Stimulated activated CD4-positive, alpha-beta T cell treated with anti-CD3 and anti-CD28 coated beads, Interleukin-15, amount 100 ng/mL, for 48 hours (primary cell): ENCODE measurements around the gene OR51M1.
"Not testable (repeated sequence)": the region's sequence is repeated elsewhere in the genome, so short reads cannot be mapped to it uniquely, and the experiment has no call there.

Experiments used
- DNase-seq, 2 donors: peaks; one replicate each; pipeline ENCODE4 v3.0.0-alpha.2; 2020; ENCODE audit warnings: low read depth in 2 of 2

Gene OR51M1, protein sequence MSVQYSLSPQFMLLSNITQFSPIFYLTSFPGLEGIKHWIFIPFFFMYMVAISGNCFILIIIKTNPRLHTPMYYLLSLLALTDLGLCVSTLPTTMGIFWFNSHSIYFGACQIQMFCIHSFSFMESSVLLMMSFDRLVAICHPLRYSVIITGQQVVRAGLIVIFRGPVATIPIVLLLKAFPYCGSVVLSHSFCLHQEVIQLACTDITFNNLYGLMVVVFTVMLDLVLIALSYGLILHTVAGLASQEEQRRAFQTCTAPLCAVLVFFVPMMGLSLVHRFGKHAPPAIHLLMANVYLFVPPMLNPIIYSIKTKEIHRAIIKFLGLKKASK

DNA sequence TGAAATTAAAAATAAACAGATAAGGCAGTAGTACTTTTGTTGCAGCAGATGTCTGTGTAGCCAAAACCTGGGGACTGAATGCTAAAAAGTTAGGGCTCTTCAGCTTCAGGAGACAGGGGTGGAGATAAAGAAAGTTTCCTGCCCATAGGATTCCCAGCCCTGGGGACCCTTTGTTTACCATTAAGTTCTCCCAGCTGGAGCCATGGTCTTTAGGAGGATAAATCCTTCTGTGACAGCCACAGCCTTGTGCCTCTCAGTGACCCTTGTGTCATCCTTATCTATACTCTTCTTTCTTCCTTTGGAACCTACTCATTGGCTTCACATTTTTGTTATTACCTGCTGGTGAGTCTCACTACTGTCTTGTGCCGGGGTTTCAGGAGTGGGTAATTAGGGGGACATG is at the start of gene OR51M1:
Gene OR51M1 (plus strand): TSS at position 237 of the 400 bp plus-strand sequence. CDS start 5,587 bp downstream, outside the sequence.
- no peak for DNase-seq

DNA sequence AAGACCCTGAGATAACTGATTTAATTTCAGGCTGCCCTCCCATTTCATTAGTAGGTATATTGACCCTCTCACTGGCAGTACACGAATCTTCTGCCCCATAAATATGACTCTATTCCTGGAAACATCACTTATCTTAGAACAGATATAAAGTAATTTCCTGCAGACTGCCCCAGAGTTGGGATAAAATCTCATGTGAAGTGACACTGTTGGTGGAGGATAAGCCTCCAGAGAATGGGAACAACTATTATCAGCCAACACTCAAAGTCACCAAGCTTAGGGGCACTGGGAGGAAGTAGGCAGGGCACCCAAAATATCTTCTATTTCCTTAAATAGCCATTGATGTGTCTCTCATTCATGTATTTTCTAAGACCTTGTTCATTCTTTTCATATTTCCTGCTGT is 48.4 kb upstream of the OR51M1 start:
- DNase-seq, result no peak

DNA sequence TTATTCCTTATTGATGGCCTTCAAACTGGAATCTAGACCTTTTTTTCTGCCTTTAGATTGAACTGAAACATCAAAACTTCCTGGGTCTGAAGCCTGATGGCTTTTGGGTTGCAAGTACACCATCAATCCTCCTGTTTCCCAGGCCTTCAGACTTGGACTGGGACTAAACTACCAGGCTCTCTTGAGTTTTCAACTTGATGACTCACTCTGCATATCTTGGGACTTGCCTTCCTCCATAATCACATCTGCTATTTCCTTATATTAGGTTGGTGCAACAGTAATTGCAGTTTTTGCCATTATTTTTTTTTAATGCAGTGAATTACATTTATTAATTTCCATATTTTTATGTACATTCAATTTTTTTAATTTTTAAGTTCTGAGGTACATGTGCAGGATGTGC is 47.3 kb upstream of the OR51M1 start:
- no peak for DNase-seq

DNA sequence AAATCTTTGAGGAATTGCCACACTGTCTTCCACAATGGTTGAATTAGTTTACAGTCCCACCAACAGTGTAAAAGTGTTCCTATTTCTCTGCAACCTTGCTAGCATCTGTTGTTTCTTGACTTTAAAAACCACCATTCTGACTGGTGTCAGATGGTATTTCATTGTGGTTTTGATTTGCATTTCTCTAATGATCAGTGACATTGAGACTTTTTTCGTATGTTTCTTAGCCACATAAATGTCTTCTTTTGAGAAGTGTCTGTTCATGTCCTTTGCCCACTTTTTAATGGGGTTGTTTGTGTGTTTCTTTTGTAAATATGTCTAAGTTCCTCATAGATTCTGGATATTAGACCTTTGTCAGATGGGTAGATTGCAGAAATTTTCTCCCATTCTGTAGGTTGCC is 46.4 kb upstream of the OR51M1 start:
- DNase-seq, result not testable (repeated sequence)

DNA sequence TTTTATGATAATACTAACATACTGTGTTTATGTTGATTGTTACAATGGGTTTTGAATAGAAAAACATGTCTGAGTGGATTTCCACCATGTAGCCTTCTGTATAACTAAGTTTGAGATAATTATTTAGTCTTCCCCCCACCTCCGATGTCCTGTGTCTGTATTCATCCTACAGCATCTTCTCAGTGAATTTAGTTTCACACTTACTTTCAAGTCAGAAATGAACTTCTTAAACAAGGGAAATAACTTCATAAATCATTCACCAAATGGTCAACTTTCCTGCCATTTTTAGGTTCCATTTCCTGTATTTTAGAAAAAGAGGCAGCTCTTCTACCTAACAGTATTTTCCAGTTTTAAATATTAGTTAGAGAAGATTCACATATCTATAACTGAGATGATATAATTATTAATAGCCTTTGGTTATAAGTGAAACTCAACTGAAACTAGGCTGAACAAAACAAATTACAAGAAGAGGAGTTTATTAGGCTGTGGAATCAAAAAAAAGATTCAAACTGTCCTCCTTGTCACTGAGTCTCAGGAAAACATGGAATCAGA is 43.8 kb upstream of the OR51M1 start:
- no peak for DNase-seq

DNA sequence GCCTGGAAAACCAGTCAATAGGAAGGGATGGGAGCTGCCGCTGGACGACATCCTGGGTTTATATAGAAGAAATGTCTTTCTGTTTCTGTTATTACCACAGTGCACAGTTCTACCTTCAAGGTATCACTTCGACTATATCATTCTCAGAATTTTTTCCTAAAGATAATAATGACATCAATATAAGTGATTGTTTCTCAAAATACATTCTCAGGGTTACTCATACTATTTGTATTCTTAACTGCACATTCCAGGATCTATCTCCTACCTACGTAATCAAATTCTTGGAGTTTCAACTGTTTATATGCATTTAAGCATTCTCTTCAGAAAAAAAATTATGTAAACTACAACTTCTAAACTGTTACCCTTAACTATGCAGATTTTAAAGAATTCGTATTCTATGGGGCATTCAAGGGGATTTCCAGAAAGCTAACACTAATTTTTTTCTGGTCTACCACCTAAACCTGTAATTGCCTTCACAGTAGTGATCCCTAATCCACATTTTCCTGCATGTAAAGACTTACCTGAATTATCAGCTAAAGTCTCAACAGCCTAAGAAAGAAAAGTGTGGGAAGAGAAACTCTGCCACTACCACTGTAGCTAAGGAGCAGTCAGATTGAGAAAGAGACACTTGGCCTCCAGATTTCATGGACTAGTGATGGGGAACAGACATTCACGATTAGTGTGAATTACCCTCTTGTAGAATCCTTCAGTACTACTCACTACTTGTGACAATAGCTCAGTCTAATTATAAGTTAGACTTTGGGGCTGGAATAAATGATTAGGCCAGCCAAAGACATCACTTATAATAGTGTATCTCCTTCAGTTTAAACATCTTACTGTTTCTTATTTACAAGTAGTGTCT is 39.9 kb upstream of the OR51M1 start, which contains the start of gene OR51B5:
Gene OR51B5 (minus strand): TSS at position 51 of the 862 bp plus-strand sequence. CDS start 0 bp downstream, at position 51.
- DNase-seq, result no peak

DNA sequence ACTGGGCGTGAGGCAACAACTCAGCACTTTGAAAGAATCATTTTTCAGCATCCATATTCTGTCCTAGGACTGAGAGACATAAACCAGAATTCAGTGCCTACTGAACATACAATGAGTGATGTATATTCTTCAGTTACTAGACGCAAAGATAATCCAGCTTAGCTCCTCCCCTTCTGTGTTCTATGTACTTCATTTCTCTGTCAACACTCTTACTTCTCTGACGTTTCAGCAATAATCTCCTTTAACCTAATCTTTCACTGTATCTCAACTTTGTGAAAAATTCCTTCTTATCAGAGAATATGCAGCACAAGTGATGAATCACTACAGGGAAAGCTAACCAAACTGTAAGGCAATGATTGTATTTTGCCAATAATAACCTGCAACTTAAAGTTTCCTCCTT is 37.8 kb upstream of the OR51M1 start:
- no peak for DNase-seq

DNA sequence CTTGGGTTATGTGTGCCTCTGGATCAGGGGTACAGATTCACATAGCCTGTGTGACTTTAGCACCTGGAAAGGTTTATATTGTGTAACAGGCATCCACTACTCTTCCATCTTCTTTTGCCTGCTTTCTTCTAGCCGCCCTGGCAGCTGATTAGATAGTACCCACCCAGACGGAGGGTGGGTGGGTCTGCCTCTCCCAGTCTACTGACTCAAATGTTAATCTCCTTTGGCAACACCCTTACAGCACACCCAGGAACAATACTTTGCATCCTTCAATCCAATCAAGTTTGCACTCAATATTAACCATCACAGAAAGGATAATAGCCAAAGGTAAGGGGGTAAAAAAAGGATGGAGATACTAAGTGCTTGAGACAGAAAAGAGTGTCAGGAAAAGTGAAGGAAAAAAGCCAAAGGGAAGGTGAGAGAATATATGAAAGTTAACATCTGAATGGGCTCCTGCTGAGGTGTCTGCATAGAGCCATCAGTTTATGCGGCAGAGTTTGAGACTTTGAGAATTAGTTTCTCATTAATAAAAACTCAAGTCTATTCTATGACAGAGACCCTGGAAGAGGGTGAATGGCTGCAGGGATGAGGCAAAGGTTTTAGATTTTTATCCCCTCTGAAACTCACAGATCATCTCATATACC is 34.9 kb upstream of the OR51M1 start:
- DNase-seq, result no peak

DNA sequence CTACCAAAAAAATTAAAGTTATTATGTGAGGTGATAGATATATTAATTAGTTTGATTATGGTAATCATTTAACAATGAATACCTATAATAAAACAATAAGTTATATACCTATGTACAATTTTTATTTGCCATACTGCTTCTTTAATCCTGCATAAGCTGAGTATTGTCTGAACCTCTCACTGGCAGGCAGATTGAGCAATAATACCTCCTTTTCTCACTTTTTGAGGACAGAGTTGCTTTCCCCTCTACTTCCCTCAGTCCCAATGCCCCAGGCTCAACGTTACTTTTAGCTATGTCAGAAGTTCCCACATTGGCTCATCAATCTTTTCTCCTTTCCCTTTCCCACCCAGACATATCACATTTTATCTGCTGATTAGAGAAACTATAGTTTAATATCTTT is 34.1 kb upstream of the OR51M1 start:
- no peak for DNase-seq

DNA sequence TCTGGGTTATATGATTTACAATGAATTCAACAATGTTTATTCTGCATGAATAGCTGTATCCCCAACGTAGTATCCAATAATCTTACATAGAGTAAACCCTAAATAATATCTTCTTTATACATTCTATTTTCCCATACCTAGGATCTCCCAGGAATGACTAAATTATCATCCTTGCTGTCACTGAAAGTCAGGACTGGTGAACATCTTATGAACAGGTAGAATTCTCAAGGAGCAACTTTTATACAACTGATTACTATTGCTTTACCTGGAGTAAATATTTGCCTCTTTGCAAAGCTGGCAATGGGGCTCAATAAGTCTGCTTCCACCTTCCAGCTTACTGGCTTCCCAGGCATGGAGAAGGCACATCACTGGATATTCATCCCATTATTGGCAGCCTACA is 32.4 kb upstream of the OR51M1 start, which contains the start of gene OR51B6:
Gene OR51B6 (plus strand): TSS at position 301 of the 400 bp plus-strand sequence. CDS start 0 bp downstream, at position 301.
- no peak for DNase-seq

DNA sequence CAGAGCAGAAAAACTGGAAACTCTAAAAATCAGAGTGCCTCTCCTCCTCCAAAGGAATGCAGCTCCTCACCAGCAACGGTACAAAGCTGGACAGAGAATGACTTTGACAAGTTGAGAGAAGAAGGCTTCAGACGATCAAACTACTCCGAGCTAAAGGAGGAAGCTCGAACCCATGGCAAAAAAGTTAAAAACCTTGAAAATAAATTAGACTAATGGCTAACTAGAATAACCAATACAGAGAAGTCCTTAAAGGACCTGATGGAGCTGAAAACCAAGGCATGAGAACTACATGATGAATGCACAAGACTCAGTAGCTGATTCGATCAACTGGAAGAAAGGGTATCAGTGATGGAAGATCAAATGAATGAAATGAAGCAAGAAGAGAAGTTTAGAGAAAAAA is 27.6 kb upstream of the OR51M1 start:
- not testable (repeated sequence) for DNase-seq

DNA sequence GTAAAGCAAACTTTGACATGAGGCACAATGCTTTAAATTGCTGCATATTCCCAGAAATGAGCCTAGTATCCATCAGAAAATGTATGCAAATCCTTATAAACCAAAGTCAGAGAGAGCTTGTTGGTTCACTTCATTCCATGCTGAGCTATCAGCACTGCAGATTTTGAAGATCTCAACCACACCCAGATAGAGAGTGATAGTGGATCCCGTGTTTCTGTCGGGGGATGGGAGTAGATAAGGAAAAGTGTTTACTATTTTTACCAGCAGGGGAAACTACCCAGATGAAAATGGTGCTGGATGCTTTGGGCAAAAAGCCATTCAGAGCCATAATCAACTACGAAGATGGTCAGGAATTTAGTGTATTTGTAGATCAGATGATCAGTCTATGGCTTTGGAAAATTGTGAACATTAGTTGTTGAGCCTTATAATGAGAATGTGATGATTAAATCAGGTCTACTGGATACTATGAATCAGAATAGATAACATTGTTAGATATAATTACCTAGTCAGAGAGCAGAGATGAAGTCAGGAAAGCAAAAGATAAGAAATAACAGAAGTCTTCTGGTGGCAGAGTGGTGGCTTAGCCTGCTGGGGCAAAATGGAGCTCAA is 21.5 kb upstream of the OR51M1 start:
- no peak for DNase-seq

DNA sequence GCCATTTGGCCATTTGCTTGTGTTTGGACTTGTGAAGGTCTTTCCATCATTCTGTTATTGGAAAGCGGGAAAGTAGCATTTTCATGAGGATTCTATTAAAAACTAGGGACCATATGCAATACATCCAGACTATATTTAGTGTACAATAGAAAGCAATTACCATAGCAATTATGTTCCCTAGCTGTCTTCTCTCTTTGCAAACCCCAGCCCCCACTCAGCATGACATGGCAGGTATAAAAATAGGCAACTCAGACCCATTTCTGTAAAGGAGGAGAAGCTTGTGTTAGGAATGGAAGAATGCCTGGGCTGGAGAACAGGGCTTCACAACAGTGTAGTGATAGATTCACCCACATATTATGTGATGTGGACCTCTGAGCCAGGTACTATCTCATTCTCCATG is 19.9 kb upstream of the OR51M1 start:
- DNase-seq, result no peak

DNA sequence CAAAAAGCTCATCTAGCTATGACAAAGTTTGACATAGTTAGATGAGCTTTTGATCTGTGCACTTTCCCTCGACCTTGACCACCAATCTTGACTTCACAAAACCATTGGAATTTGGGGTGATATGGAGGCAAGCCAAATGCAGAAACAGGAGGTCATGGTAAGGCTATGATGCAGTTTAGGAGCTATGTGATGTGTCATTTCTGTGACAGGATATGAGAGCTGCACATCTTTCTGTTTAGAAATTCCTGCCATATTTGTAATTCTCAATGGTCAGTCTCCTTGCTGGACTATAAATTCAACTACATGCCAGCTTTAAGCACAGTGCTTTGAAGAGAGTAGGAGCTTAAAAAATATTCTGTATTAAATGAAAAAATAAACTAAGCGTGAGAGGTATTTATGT is 19.4 kb upstream of the OR51M1 start:
- no peak for DNase-seq

DNA sequence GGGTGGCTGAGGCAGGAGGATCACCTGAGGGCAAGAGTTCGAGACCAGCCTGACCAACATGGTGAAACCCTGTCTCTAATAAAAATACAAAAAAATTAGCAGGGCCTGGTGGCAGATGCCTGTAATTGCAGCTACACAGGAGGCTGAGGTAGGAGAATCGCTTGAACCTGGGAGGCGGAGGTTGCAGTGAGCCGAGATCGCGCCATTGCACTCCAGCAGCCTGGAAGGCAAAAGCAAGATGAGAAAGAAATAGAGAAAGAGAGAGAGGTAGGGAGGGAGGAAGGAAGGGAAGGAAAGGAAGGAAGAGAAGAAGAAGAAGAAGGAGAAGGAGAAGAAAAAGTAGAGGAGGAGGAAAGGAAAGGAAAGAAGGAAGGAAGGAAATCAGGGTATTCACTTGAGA is 17.2 kb upstream of the OR51M1 start:
- DNase-seq, result not testable (repeated sequence)

DNA sequence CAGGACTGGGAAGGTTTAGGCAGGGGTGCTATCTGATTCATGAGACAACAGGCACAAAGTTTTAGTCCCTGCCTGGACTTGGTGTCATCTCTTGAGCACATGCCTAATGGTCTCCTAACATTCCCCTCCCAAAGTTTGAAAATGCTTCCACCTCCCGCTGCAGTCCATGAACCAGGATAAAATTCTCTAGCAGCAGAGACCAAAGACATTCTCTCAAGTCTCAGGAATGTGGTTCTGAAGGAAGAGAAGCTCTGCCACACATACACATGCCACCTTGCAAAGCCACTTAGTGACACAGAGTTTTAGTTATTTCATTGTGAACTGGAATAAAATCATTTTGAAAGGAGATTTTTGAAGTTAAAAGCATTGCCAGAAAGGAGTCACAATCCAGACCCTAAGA is 16.8 kb upstream of the OR51M1 start:
- DNase-seq, result no peak

DNA sequence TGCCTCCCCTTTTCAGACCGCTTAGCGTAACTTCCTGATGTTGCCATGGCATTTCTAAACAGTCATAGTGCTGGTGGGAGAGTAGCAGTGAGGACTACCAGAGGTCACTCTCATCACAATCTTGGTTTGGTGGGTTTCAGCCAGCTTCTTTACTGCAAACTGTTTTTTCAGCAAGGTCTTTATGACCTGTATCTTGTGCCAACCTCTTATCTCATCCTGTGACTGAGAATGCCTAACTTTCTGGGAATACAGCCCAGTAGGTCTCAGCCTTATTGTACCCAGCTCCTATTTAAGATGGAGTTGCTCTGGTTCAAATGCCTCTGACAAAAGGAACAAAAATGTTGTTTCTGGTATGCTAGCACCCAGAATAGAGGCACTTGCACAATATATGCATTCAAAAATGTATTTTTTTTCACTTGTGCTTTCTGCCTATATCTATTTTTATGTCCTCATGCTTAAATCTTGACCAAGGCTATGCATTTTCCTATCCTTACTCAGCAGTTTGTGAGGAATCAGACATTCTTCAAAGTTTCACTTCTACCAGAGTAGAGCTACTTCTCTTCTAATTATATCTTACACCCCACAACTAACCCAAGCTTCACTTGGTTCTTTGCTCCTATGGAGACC is 16.1 kb upstream of the OR51M1 start:
- no peak for DNase-seq

DNA sequence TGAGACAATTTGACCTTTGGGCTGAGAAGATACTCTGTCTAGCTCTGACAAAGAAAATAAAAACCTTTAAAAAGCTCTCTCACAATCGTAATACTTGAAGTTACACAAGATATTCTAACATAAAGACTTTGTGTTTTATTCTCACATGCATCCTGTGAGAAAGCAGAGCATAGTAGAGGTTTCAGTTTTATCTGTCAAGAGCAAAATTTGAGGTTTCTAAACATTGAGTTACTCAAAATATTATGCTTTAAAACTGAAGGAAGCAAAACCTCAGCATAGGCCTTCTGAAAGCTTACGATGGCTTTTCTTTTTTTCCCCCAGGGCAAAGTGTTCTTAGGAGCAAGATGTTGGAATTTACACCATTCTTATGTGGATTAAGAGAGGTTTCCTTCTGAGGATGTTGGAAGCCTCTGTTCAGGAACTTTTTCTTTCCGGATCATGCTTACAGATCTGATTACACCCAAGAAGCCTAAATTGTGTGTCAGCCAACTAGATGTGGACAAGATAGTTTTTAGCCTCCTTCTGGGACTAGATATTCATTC is 15.0 kb upstream of the OR51M1 start:
- DNase-seq, result no peak

DNA sequence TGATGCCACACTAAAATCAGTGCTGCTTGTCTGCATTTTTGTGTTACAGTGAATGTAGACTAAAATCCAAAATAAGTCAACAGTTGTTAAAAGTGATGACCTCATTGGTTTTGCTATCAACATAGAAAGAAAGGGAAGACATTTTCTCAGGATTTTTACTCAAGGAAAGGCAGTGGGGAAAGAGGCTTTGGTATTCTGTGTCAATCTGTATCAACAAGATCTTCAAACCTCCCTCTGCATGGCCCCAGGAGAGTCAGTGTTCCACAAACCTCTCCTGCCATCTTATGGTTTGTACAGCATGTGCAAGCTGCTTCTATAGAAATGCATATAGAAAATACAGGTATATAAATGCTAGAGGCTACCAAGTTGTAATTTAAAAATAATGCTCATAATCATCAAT is 13.8 kb upstream of the OR51M1 start:
- no peak for DNase-seq

DNA sequence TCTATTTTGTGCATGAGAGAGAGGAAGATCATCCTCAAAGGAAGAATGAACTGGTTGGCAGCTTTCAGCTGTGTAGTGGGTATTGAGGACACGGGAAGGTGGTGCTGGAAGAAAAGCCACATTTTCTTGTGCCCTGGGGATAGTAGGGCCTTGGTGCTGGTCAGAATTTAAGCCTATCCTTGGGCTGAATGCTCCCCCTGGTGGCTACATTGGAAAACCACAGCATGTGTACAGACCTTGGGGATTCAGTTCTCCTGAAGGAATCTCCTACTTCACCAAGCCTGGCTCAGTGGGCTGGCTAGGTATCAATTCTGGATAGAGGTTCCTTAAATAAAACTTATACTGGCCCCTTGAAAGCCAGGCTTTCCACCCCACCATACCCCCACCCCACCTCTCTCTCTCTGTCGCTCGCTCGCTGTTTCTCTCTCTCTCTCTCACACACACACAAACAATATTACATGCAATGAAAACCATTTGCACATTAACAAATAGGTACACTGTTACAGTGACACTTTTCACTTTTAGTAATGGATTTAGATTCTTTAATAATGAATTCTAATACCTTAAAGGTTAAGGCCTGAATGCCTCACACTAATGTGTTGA is 2.8 kb upstream of the OR51M1 start:
- peak; percentile 4 to 9 for DNase-seq
